Brain pericyte (primary cell): ENCODE data around the gene UGT1A6.
"Not testable (repeated sequence)": the region's sequence is repeated elsewhere in the genome, so short reads cannot be mapped to it uniquely, and the experiment has no call there.

ENCODE experiments used
- DNase-seq: peaks from one replicate; pipeline ENCODE4 v3.0.0-alpha.2; 2012; ENCODE audit warnings: low read depth, low spot score

Gene UGT1A6

DNA sequence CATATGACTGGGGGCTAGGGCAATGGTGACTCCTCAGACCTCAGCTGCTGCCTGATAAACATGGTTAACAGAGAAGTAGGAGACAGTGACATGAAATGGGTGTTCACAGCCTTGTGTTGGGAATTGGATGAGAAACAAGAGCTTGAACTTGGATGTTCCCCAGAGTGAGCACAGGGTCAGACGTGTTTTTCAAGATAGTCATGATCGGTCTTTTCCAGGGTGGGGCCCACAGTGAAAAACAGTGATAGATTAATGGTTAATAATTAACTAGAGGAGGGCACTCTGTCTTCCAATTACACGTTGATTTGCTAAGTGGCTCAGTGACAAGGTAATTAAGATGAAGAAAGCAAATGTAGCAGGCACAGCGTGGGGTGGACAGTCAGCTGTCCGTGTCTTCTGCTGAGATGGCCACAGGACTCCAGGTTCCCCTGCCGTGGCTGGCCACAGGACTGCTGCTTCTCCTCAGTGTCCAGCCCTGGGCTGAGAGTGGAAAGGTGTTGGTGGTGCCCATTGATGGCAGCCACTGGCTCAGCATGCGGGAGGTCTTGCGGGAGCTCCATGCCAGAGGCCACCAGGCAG, 36.1 kb downstream of the UGT1A6 start, which contains the start of gene UGT1A3:
Gene UGT1A3 (plus strand): TSS at position 320 of the 579 bp plus-strand sequence. CDS start 85 bp downstream, at position 405.
- DNase-seq, result no peak

- DNase-seq, result not testable (repeated sequence)
Observed at GRCh38 chr2:233736868-233737653, 44.4 kb downstream of the UGT1A6 start.

GRCh38 chr2:233740870-233741269, 48.2 kb downstream of the UGT1A6 start:
- DNase-seq, result no peak

DNA sequence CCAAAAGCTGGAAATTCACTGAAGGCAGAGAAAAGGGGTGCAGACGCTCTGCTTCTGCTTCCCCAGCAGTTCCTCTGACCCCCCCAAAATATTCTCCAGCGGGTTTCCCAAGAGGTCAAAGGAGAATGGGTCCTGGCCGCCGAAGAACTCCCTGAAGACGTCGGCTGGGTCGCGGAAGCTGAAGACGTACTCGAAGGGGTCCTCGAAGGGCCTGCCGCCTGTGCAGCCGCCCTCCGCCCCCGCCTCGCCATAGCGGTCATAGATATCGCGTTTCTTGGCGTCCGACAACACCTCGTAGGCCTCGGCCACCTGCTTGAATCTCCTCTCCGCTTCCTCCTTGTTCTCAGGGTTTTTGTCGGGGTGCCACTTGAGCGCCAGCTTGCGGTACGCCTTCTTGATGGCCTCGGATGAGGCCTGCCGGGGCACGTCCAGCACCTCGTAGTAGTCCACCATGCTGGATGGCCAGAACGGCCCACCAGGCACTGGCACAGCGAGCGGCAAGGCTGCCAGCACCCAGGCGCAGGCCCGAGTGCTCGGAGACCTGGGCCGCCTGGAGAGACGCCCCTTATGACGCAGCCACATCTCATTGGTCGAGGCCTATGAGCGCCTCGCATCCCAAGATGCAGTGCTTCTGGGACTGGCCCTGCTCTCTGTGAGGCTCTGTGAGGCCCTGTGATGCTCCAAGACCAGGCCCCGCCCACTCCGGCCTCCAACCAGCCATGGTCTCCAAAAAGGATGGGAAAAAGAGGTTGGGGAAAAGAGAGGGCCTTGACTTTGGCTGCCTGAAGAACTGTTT, 51.0 kb downstream of the UGT1A6 start:
- no peak for DNase-seq

DNA sequence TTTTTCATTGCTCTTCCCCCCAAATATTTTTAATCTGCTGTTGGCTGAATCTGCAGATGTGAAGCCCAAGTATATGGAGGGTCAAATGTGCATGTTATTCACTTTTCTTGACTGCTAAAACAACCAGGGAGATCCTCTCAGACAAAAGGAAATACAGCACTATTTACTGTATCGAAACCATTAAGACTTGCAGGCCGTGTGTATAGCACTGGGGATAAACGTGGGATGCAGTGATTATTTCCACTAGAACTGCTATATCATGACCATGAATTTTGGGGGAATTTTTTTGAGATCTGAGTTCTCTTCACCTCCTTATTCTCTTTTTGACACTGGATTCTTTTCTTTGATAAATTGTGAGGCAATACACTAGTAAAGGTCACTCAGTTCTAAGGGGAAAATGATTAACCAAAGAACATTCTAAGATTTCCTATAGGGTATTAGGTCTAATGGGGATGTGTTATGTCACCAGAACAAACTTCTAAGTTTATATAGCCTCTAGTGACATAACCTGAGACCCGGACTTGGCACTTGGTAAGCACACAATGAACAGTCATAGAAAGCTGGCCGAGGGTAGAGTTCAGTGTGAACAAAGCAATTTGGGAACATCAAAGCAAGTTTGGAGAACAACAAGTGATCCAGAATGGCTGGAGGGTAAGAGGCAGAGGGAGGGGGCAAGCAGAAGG, 52.5 kb downstream of the UGT1A6 start:
- DNase-seq, result no peak

- DNase-seq, result not testable (repeated sequence)
Observed at GRCh38 chr2:233745838-233746237, 53.1 kb downstream of the UGT1A6 start.

DNA sequence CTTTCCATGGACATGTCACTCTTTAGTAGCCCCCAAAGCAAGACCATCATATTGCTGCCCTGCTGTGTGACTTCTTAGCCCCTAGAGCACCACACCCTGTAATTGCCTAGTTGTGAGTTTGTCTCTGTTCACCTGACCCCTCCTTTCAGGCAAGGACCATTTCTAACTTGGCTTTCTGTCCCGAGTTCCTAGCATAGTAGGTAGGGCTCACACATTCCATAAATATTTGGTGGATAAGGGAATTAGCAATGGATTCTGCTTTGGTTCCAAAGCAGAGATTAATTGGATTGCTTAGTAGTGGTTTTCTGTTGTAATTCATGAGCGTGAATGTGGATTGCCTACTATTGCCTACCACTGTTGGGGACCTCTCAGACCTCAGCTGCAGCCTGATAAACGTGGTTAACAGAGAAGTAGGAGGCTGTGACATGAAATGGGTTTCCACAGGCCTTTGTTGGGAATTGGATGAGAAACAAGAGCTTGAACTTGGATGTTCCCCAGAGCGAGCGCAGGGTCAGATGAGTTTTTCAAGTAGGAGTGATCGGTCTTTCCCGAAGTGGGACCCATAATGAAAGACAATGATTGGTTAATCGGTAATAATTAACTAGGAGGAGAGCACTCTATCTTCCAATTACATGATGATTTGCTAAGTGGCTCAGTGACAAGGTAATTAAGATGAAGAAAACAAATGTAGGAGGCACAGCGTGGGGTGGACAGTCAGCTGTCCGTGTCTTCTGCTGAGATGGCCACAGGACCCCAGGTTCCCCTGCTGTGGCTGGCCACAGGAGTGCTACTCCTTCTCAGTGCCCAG, 54.0 kb downstream of the UGT1A6 start:
- DNase-seq, result no peak

GRCh38 chr2:233747283-233747544, 54.5 kb downstream of the UGT1A6 start:
- DNase-seq, result no peak

- not testable (repeated sequence) for DNase-seq
Observed at GRCh38 chr2:233750689-233751088, 58.0 kb downstream of the UGT1A6 start.

GRCh38 chr2:233751212-233752009, 58.7 kb downstream of the UGT1A6 start:
- not testable (repeated sequence) for DNase-seq

- no peak for DNase-seq
Observed at GRCh38 chr2:233754872-233755611, 62.4 kb downstream of the UGT1A6 start.

- DNase-seq, result no peak
Observed at GRCh38 chr2:233756429-233757081, 63.9 kb downstream of the UGT1A6 start.

DNA sequence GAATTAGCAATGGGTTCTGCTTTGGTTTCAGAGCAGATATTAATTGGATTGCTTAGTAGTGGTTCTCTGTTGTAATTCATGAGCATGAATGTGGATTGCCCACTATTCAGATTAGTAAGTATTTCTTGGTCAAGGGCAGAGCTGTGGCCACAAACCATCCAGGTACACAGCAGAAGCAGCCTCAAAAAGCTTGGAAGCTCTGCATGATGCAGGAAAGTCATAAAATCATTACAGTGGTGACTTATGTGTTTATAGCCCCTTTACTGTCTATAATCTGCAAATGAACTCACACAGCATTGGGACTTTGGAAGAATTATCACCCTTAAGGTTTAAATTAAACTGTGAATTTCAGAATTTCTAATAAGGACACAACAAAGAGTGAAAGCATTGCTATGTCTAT, 65.5 kb downstream of the UGT1A6 start:
- no peak for DNase-seq

DNA sequence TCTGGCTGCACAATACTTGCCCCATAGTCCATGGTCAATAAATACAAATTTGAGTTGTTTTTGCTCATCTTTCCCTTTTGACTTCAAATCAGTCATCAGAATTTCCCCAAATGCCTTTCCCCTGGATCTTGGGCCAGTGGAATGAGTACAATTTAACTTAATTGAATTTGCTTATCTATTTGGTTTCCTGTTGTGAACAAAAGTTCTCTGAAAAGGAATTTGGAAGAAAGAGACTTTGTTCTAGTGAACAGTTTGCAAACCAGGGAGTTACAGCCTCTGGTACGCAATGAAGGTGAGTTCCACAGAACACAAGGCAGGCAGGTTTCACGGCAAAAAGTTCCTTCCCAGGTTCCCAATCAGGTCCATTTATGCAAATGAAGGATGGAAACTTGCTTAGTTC, 66.2 kb downstream of the UGT1A6 start:
- DNase-seq, result no peak

DNA sequence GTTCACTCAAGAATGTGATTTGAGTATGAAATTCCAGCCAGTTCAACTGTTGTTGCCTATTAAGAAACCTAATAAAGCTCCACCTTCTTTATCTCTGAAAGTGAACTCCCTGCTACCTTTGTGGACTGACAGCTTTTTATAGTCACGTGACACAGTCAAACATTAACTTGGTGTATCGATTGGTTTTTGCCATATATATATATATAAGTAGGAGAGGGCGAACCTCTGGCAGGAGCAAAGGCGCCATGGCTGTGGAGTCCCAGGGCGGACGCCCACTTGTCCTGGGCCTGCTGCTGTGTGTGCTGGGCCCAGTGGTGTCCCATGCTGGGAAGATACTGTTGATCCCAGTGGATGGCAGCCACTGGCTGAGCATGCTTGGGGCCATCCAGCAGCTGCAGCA, 67.4 kb downstream of the UGT1A6 start, which contains the start of gene UGT1A1:
Gene UGT1A1 (plus strand): TSS at position 228 of the 400 bp plus-strand sequence. CDS start 18 bp downstream, at position 246.
- no peak for DNase-seq

GRCh38 chr2:233761040-233761769, 68.5 kb downstream of the UGT1A6 start:
- no peak for DNase-seq

DNA sequence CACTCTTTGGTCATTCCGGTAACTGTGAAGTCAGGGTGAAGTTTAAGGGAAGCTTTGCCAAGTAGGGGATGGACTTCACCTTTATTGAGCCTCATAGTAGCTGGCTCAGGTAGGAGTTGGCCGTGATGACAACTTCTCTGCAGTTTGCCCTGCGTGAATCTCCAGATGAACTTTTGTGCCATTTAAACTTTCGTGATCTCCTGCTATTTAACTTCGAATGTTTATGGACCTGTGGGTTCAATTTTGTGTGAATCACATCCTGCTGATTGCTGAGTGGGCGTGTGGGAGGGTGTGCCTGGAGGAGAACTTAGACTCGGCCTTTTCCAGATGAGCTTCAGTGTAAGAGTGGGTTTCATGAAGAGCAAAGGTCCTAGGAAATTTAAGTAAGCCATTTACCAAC, 71.6 kb downstream of the UGT1A6 start:
- no peak for DNase-seq

DNA sequence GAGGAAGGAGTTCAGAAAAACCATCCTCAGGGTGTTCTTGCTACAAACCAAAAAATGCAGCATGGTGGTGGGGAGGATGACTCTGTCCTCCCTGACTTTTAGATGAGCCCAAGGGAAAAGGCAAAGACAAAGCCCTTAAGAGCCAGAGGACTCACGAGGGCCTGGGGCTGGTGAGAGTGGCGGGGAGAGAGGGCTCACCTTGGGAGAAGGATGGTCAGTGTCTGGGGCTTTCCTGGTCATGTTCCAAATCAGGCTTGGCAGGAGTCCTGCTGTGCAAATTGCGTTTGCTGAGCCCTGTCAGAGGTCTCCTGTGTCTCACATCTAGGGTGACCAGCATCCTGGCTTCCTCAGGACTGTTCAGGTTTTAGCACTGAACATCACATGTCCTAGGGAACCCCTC, 72.1 kb downstream of the UGT1A6 start:
- no peak for DNase-seq
